Cardiac fibroblast (primary cell): Measurements from ENCODE around the gene ALCAM.
A peak's percentile ranks its signal among the peaks of the same experiment; 100 is the strongest.

ENCODE experiments used
- DNase-seq, 2 donors: peaks; one replicate each; pipeline versions ENCODE4 v3.0.0 to v3.0.0-alpha.2; 2010; ENCODE audit warnings: low read depth in 2 of 2
- H3K4me3 ChIP-seq, 2 donors: replicated peaks in 1 of 2; 1 replicate in 1 of 2; 2 replicates in 1 of 2; pipeline ENCODE4 v1.5.1; 2011; ENCODE audit warnings: low read depth in 2 of 2, low read length in 2 of 2, mild to moderate bottlenecking in 2 of 2, moderate library complexity in 1 of 2
- CTCF ChIP-seq: IDR thresholded peaks from one replicate; pipeline ENCODE4 v1.5.1; 2011; ENCODE audit warnings: low read depth, mild to moderate bottlenecking, low read length, inconsistent platforms

ALCAM gene

GRCh38 chr3:105580296-105580965 lies 213.7 kb downstream of the ALCAM start:
- H3K4me3 ChIP-seq = no peak overlapping the region
- no peak for DNase-seq
- TF ChIP-seq CTCF = no peak

GRCh38 chr3:105582015-105582414 lies 215.3 kb downstream of the ALCAM start:
- H3K4me3 ChIP-seq = no peak overlapping the region
- no peak for DNase-seq
- no peak for TF ChIP-seq CTCF

GRCh38 chr3:105584003-105584790 lies 217.5 kb downstream of the ALCAM start:
- TF ChIP-seq CTCF = no peak

GRCh38 chr3:105593315-105593714 lies 226.6 kb downstream of the ALCAM start:
- H3K4me3 ChIP-seq = no peak overlapping the region
- no peak for DNase-seq
- TF ChIP-seq CTCF = no peak

More at GRCh38 chr3:105584003-105584790, 217.5 kb downstream of the ALCAM start:
- H3K4me3 ChIP-seq = no peak overlapping the region
- DNase-seq = no peak

GRCh38 chr3:105594219-105594618 lies 227.5 kb downstream of the ALCAM start:
- TF ChIP-seq CTCF = no peak
- peak in 1 of 2 donors; percentile 70 for DNase-seq

GRCh38 chr3:105598042-105598796 lies 231.5 kb downstream of the ALCAM start:
- no peak for TF ChIP-seq CTCF
- H3K4me3 ChIP-seq = no peak overlapping the region
- peak; percentile 93 to 98 for DNase-seq

More at GRCh38 chr3:105594219-105594618, 227.5 kb downstream of the ALCAM start:
- H3K4me3 ChIP-seq = no peak overlapping the region
